ENCODE results near the gene SPRR1A.

The SPRR1A gene

DNA sequence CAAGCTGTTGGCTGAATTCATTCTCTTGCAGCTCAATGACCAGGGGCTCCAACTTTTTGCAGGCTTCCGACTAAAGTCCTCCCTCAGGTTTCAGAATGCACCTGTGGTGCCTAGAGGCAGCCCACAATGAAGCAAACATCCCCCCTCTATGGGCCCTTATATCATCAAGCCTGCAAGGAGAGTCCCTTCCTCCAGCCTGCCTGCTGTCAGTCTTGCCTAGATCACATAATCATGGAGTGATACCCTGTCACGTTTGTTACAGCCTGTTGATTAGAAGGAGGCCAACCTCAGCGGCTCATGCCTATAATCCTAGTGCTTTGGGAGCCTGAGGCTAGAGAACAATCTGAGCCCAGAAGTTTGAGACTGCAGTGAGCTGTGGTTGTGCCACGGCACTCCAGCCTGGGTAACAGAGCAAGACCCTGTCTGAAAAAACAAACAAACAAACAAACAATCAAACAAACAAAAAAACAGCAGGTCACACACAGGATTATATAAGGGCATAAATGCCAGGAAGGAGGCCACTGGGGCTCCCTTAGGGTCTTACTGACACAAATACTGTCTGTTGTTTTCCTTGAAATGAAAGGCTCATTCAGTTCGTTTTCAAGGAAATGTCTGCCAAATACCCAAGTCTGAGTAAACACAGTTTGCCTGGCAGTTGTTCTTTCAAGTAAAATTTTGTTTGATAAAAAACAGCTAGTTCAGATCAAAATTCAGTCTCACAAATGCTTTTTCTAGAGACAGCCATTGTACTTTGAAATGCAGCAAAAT, 12.9 kb downstream of the SPRR1A start:
- ATAC-seq (ENCODE audit: insufficient read depth, low read depth) (no peak), DNase-seq (no peak)
- no peak overlapping the region for H3K27ac ChIP-seq (ENCODE audit: low read length)
- H3K4me2 ChIP-seq (ENCODE audit: insufficient read depth, low read length): no peak overlapping the region
- no peak overlapping the region for H2AFZ ChIP-seq (ENCODE audit: low read depth, low read length)
- no peak overlapping the region for H3K9ac ChIP-seq (ENCODE audit: low read depth, low read length)
- no peaks in the 10 kb centered on the region for H3K36me3 ChIP-seq (ENCODE audit: insufficient read depth, low read length)
- no peaks in the 10 kb centered on the region for H3K79me2 ChIP-seq (ENCODE audit: insufficient read depth, low read length)
- H3K9me3 ChIP-seq (ENCODE audit: insufficient read depth, low read length, severe bottlenecking): peaks cover 2% of the 10 kb centered on the region
- no peak overlapping the region for H3K4me3 ChIP-seq (ENCODE audit: low read depth in 1 of 2, low read length in 2 of 2)
- no peaks in the 10 kb centered on the region for H4K20me1 ChIP-seq (ENCODE audit: insufficient read depth, low read length)
- H3K4me1 ChIP-seq (ENCODE audit: insufficient read depth, low read length): no peaks in the 10 kb centered on the region
- TF ChIP-seq, protein P1, sequence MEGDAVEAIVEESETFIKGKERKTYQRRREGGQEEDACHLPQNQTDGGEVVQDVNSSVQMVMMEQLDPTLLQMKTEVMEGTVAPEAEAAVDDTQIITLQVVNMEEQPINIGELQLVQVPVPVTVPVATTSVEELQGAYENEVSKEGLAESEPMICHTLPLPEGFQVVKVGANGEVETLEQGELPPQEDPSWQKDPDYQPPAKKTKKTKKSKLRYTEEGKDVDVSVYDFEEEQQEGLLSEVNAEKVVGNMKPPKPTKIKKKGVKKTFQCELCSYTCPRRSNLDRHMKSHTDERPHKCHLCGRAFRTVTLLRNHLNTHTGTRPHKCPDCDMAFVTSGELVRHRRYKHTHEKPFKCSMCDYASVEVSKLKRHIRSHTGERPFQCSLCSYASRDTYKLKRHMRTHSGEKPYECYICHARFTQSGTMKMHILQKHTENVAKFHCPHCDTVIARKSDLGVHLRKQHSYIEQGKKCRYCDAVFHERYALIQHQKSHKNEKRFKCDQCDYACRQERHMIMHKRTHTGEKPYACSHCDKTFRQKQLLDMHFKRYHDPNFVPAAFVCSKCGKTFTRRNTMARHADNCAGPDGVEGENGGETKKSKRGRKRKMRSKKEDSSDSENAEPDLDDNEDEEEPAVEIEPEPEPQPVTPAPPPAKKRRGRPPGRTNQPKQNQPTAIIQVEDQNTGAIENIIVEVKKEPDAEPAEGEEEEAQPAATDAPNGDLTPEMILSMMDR (IDR thresholded peaks at IDR 0.05; ENCODE audit: borderline replicate concordance, extremely low read depth, low read length, poor library complexity, severe bottlenecking): no peak
- TF ChIP-seq EZH2 (IDR thresholded peaks at IDR 0.05; ENCODE audit: borderline replicate concordance, low read depth, low read length, severe bottlenecking): no peak
- H3K27me3 ChIP-seq (ENCODE audit: insufficient read depth, low read length, poor library complexity): peaks cover 25% of the 10 kb centered on the region

DNA sequence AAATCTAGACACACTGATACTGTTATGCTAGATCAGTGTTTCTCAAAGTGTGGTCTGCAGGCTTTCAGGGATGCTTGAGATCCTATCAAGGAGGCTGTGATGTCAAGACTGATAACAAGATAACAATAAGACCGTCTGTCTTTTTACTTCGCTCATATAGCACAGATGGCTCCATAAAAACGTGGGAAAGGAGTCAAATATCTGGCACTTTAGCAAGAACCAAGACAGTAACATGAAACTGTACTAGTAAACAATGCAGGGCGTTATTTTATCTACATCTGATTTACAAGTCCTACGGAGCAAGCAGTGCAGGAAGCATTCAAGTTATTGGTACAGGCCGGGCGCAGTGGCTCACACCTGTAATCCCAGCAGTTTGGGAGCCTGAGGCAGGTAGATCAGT, 14.0 kb downstream of the SPRR1A start:
- ATAC-seq (ENCODE audit: insufficient read depth, low read depth) (no peak), DNase-seq (no peak)
- no peaks in the 10 kb centered on the region for H3K79me2 ChIP-seq (ENCODE audit: insufficient read depth, low read length)
- no peaks in the 10 kb centered on the region for H4K20me1 ChIP-seq (ENCODE audit: insufficient read depth, low read length)
- no peak overlapping the region for H3K4me2 ChIP-seq (ENCODE audit: insufficient read depth, low read length)
- no peak overlapping the region for H3K9ac ChIP-seq (ENCODE audit: low read depth, low read length)
- H3K4me3 ChIP-seq (ENCODE audit: low read depth in 1 of 2, low read length in 2 of 2): no peak overlapping the region
- H3K36me3 ChIP-seq (ENCODE audit: insufficient read depth, low read length): no peaks in the 10 kb centered on the region
- H2AFZ ChIP-seq (ENCODE audit: low read depth, low read length): no peak overlapping the region
- peaks cover 23% of the 10 kb centered on the region for H3K27me3 ChIP-seq (ENCODE audit: insufficient read depth, low read length, poor library complexity)
- H3K27ac ChIP-seq (ENCODE audit: low read length): no peak overlapping the region
- H3K4me1 ChIP-seq (ENCODE audit: insufficient read depth, low read length): no peaks in the 10 kb centered on the region
- peaks cover 2% of the 10 kb centered on the region for H3K9me3 ChIP-seq (ENCODE audit: insufficient read depth, low read length, severe bottlenecking)
- TF ChIP-seq, protein P1 (IDR thresholded peaks at IDR 0.05; ENCODE audit: borderline replicate concordance, extremely low read depth, low read length, poor library complexity, severe bottlenecking): no peak
- TF ChIP-seq EZH2 (IDR thresholded peaks at IDR 0.05; ENCODE audit: borderline replicate concordance, low read depth, low read length, severe bottlenecking): no peak

DNA sequence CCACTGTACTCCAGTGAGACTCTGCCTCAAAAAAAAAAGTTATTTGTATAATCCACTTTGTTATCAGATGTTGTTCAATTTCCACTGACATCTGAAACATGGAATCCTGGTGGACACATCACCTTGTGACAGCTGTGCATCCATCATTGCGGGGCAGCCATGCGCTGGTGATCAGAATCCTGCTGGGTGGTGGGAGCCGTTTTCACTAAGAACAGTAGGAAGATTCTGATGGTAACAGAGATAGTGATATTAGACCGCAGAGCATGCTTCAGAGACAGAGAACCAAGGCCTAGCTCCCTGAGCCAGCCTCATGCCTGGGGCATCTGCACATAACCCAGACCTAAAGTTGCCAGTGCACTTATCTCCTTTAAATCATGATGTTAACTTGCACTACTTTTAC, 14.6 kb downstream of the SPRR1A start:
- Histone ChIP-seq H3K4me1 (ENCODE audit: insufficient read depth, low read length) (no peaks in the 10 kb centered on the region), H3K9ac (ENCODE audit: low read depth, low read length) (no peak overlapping the region), H3K4me3 (ENCODE audit: low read depth in 1 of 2, low read length in 2 of 2) (no peak overlapping the region), H3K27ac (ENCODE audit: low read length) (no peak overlapping the region), H3K9me3 (ENCODE audit: insufficient read depth, low read length, severe bottlenecking) (peaks cover 2% of the 10 kb centered on the region), H3K27me3 (ENCODE audit: insufficient read depth, low read length, poor library complexity) (peaks cover 18% of the 10 kb centered on the region), H4K20me1 (ENCODE audit: insufficient read depth, low read length) (no peaks in the 10 kb centered on the region), H3K4me2 (ENCODE audit: insufficient read depth, low read length) (no peak overlapping the region), H2AFZ (ENCODE audit: low read depth, low read length) (no peak overlapping the region), H3K79me2 (ENCODE audit: insufficient read depth, low read length) (no peaks in the 10 kb centered on the region), H3K36me3 (ENCODE audit: insufficient read depth, low read length) (no peaks in the 10 kb centered on the region)
- no peak for ATAC-seq (ENCODE audit: insufficient read depth, low read depth)
- no peak for TF ChIP-seq EZH2 (IDR thresholded peaks at IDR 0.05; ENCODE audit: borderline replicate concordance, low read depth, low read length, severe bottlenecking)
- TF ChIP-seq, protein P1 (IDR thresholded peaks at IDR 0.05; ENCODE audit: borderline replicate concordance, extremely low read depth, low read length, poor library complexity, severe bottlenecking): no peak
- no peak for DNase-seq
